H9 (cell line): ENCODE measurements around the gene TMEM174. TPM values are rescaled to one million over a fixed set of nuclear protein-coding genes. Genes with fewer than 3 reads are reported as not detected.

Source experiments
- DNase-seq: peaks from one replicate; pipeline ENCODE4 v3.0.0-alpha.2; 2017
- H2AFZ ChIP-seq: one replicate; pipeline ENCODE4 v1.6.1; 2013; ENCODE audit warnings: mild to moderate bottlenecking, low read length, control low read depth, moderate library complexity
- H2AK5ac ChIP-seq: 2 replicates; pipeline ENCODE4 v1.6.1; 2013; ENCODE audit warnings: low read length, control low read depth, mixed read lengths; ENCODE audit not compliant: insufficient read length
- H2BK120ac ChIP-seq: one replicate; pipeline ENCODE4 v1.6.1; 2013; ENCODE audit warnings: low read depth, mild to moderate bottlenecking, low read length, control low read depth, inconsistent platforms; ENCODE audit not compliant: poor library complexity, severe bottlenecking
- H2BK12ac ChIP-seq: 2 replicates; pipeline ENCODE4 v1.6.1; 2013; ENCODE audit warnings: low read length, control low read depth, mixed read lengths, low read depth; ENCODE audit not compliant: insufficient read length
- H2BK15ac ChIP-seq: 2 replicates; pipeline ENCODE4 v1.6.1; 2013; ENCODE audit warnings: low read depth, low read length, control low read depth
- H2BK20ac ChIP-seq: one replicate; pipeline ENCODE4 v1.6.1; 2013; ENCODE audit warnings: low read depth, mild to moderate bottlenecking, low read length, control low read depth, inconsistent platforms; ENCODE audit not compliant: poor library complexity, severe bottlenecking
- H2BK5ac ChIP-seq: 2 replicates; pipeline ENCODE4 v1.6.1; 2013; ENCODE audit warnings: low read length, control low read depth, mixed read lengths; ENCODE audit not compliant: insufficient read length
- H3K14ac ChIP-seq: 2 replicates; pipeline ENCODE4 v1.6.1; 2013; ENCODE audit warnings: low read length, control low read depth; ENCODE audit not compliant: insufficient read depth
- H3K18ac ChIP-seq: 2 replicates; pipeline ENCODE4 v1.6.1; 2013; ENCODE audit warnings: low read depth, mild to moderate bottlenecking, mixed read lengths, low read length, control low read depth; ENCODE audit not compliant: insufficient read length
- H3K23ac ChIP-seq: 2 replicates; pipeline ENCODE4 v1.6.1; 2013; ENCODE audit warnings: low read length, control low read depth, mixed read lengths, low read depth; ENCODE audit not compliant: insufficient read length
- H3K23me2 ChIP-seq: 2 replicates; pipeline ENCODE4 v1.6.1; 2013; ENCODE audit warnings: low read depth, mild to moderate bottlenecking, mixed read lengths, low read length, control low read depth; ENCODE audit not compliant: insufficient read length, poor library complexity, severe bottlenecking
- H3K27ac ChIP-seq: 2 replicates; pipeline ENCODE4 v1.5.1; 2013; ENCODE audit warnings: low read length, control low read depth, mixed read lengths, low read depth; ENCODE audit not compliant: insufficient read length
- H3K27me3 ChIP-seq: 2 replicates; pipeline ENCODE4 v1.6.1; 2013; ENCODE audit warnings: low read length, control low read depth, inconsistent platforms; ENCODE audit not compliant: insufficient read depth
- H3K4ac ChIP-seq: 2 replicates; pipeline ENCODE4 v1.6.1; 2013; ENCODE audit warnings: low read depth, mild to moderate bottlenecking, control low read depth, inconsistent platforms, low read length, moderate library complexity
- H3K4me1 ChIP-seq: 2 replicates; pipeline ENCODE4 v1.6.1; 2013; ENCODE audit warnings: low read length, control low read depth, inconsistent platforms; ENCODE audit not compliant: insufficient read depth
- H3K4me2 ChIP-seq: 2 replicates; pipeline ENCODE4 v1.6.1; 2013; ENCODE audit warnings: low read length, control low read depth, mixed read lengths; ENCODE audit not compliant: insufficient read length, insufficient read depth
- H3K56ac ChIP-seq: 2 replicates; pipeline ENCODE4 v1.6.1; 2013; ENCODE audit warnings: low read depth, mild to moderate bottlenecking, mixed read lengths, low read length, control low read depth; ENCODE audit not compliant: insufficient read length
- H3K79me1 ChIP-seq: 2 replicates; pipeline ENCODE4 v1.6.1; 2013; ENCODE audit warnings: low read depth, mild to moderate bottlenecking, moderate library complexity, low read length, control low read depth, inconsistent platforms; ENCODE audit not compliant: insufficient read depth, poor library complexity, severe bottlenecking
- H3K79me2 ChIP-seq: 2 replicates; pipeline ENCODE4 v1.6.1; 2013; ENCODE audit warnings: low read length, control low read depth, inconsistent platforms; ENCODE audit not compliant: insufficient read depth
- H3K9ac ChIP-seq: 2 replicates; pipeline ENCODE4 v1.6.1; 2013; ENCODE audit warnings: low read length, control low read depth, mixed read lengths; ENCODE audit not compliant: insufficient read length; ENCODE audit errors: extremely low read depth
- H3K9me3 ChIP-seq: one replicate; pipeline ENCODE4 v1.6.1; 2013; ENCODE audit warnings: low read depth, low read length, inconsistent platforms; ENCODE audit not compliant: control insufficient read depth
- H3T11ph ChIP-seq: one replicate; pipeline ENCODE4 v1.6.1; 2013; ENCODE audit warnings: mild to moderate bottlenecking, low read length, control low read depth, inconsistent platforms
- H4K20me1 ChIP-seq: one replicate; pipeline ENCODE4 v1.6.1; 2013; ENCODE audit not compliant: control insufficient read depth, insufficient read length, insufficient read depth
- H4K5ac ChIP-seq: 2 replicates; pipeline ENCODE4 v1.6.1; 2013; ENCODE audit warnings: low read depth, mild to moderate bottlenecking, mixed read lengths, low read length, control low read depth; ENCODE audit not compliant: insufficient read length
- H4K8ac ChIP-seq: replicated peaks from 2 replicates; pipeline ENCODE4 v1.6.1; 2013; ENCODE audit warnings: low read length, control low read depth, mixed read lengths, low read depth; ENCODE audit not compliant: insufficient read length
- H4K91ac ChIP-seq: 2 replicates; pipeline ENCODE4 v1.6.1; 2013; ENCODE audit warnings: low read depth, mild to moderate bottlenecking, moderate library complexity, mixed read lengths, low read length, control low read depth; ENCODE audit not compliant: insufficient read length
- H3K27ac Mint-ChIP-seq, 3 experiments: 2 replicates in 2 of 3; 3 replicates in 1 of 3; pipeline ENCODE4 v1.8.0; 2020 to 2021; ENCODE audit warnings: mixed read lengths in 3 of 3, mild to moderate bottlenecking in 1 of 3, moderate library complexity in 1 of 3
- H3K27me3 Mint-ChIP-seq: 2 replicates; pipeline ENCODE4 v1.8.0; 2021; ENCODE audit warnings: low read depth, mild to moderate bottlenecking, moderate library complexity, mixed read lengths
- H3K36me3 Mint-ChIP-seq, 3 experiments: 2 replicates in 2 of 3; 3 replicates in 1 of 3; pipeline ENCODE4 v1.8.0; 2020 to 2021; ENCODE audit warnings: low read depth in 3 of 3, mixed read lengths in 3 of 3; ENCODE audit not compliant: insufficient read depth in 1 of 3
- H3K4me1 Mint-ChIP-seq, 2 experiments: 2 replicates each; pipeline ENCODE4 v1.8.0; 2020; ENCODE audit warnings: mixed read lengths in 2 of 2
- H3K4me3 Mint-ChIP-seq, 2 experiments: 2 replicates in 1 of 2; 3 replicates in 1 of 2; pipeline ENCODE4 v1.8.0; 2020 to 2021; ENCODE audit warnings: mild to moderate bottlenecking in 2 of 2, mixed read lengths in 2 of 2, moderate library complexity in 1 of 2
- H3K9me3 Mint-ChIP-seq, 2 experiments: 2 replicates in 1 of 2; 3 replicates in 1 of 2; pipeline ENCODE4 v1.8.0; 2020; ENCODE audit warnings: mild to moderate bottlenecking in 2 of 2, mixed read lengths in 2 of 2, moderate library complexity in 1 of 2
- CTCF ChIP-seq: fragments of 200-600 bp; sonication (generic); conservative IDR thresholded peaks from 3 replicates; pipeline ENCODE4 v1.8.0; 2021; ENCODE audit warnings: antibody characterized with exemption, mild to moderate bottlenecking
- WGBS: extraction: QIAGEN DNeasy Blood & Tissue Kit; methylation state at CpG from one replicate; pipeline ENCODE4 v1.1.7; 2013; ENCODE audit warnings: missing lambda C conversion rate, low lambda C conversion rate, mixed read lengths; ENCODE audit not compliant: insufficient read length; ENCODE audit errors: extremely low coverage; 5-methylcytosine and 5-hydroxymethylcytosine counted together
- total RNA-seq: library from RNA; stranded (reverse); gene quantifications from 2 replicates; pipeline ENCODE4 v1.2.1, GENCODE V29; 2021

Gene TMEM174
- total RNA-seq, 1 experiment from 2014 or later = not detected

GRCh38 chr5:73126381-73126780 is 46.6 kb upstream of the TMEM174 start:
- H3K9ac ChIP-seq = no peak overlapping the region
- no peak overlapping the region for H2BK12ac ChIP-seq
- H3K27me3 ChIP-seq = peaks cover 5% of the 10 kb centered on the region; the same call in 1 of the 2 replicates
- H3K4me3 Mint-ChIP-seq = no peak overlapping the region
- H3K4me1 ChIP-seq = peaks cover 3% of the 10 kb centered on the region; the same call in 1 of the 2 replicates
- H4K5ac ChIP-seq = no peak overlapping the region
- no peak overlapping the region for H3K27ac ChIP-seq
- H3K4ac ChIP-seq = no peak overlapping the region
- H3K4me1 Mint-ChIP-seq = peaks cover 26 to 31% of the 10 kb centered on the region in 2 experiments
- no peaks in the 10 kb centered on the region; a peak in 1 of 5 replicates for H3K9me3 Mint-ChIP-seq
- peaks cover 29% of the 10 kb centered on the region for H3K27me3 Mint-ChIP-seq
- H3K56ac ChIP-seq = no peak overlapping the region
- no peak overlapping the region for H3K18ac ChIP-seq
- H3T11ph ChIP-seq = no peak overlapping the region
- no peak overlapping the region for H2BK5ac ChIP-seq
- peaks cover 0 to 2% (median 0%) of the 10 kb centered on the region in 3 experiments; a peak in 2 of 7 replicates for H3K36me3 Mint-ChIP-seq
- no peak overlapping the region for H4K8ac ChIP-seq
- WGBS = no CpG with 5 or more reads among the region's 4 CpGs
- H4K20me1 ChIP-seq = no peaks in the 10 kb centered on the region
- H3K23me2 ChIP-seq = no peaks in the 10 kb centered on the region
- H3K79me1 ChIP-seq = no peaks in the 10 kb centered on the region
- H3K27ac Mint-ChIP-seq = no peak overlapping the region
- H4K91ac ChIP-seq = no peak overlapping the region
- no peaks in the 10 kb centered on the region for H3K9me3 ChIP-seq
- H3K23ac ChIP-seq = no peak overlapping the region
- no peak overlapping the region for H3K14ac ChIP-seq
- H2AFZ ChIP-seq = no peak overlapping the region
- no peak overlapping the region for H2BK120ac ChIP-seq
- no peak for DNase-seq
- no peak overlapping the region for H2BK20ac ChIP-seq
- no peak overlapping the region for H2AK5ac ChIP-seq
- no peak overlapping the region for H2BK15ac ChIP-seq
- H3K79me2 ChIP-seq = no peaks in the 10 kb centered on the region
- no peak overlapping the region for H3K4me2 ChIP-seq
- TF ChIP-seq CTCF = no peak
